ENCODE measurements around the gene NFASC.

NFASC gene

GRCh38 chr1:205061227-205061626 lies 190.6 kb downstream of the NFASC start:
- 78 to 81% methylated on average over 14 of the region's 14 CpGs for WGBS, 2 experiments
- Histone ChIP-seq H3K27ac (ENCODE audit: insufficient read depth, low read depth, low read length, poor library complexity, severe bottlenecking) (no peak overlapping the region), H3K36me3 (ENCODE audit: control insufficient read depth, insufficient read depth, low read length) (peaks cover 8% of the 10 kb centered on the region), H3K4me1 (ENCODE audit: control insufficient read depth, insufficient read depth, low read length) (peaks cover 9% of the 10 kb centered on the region), H3K9me3 (ENCODE audit: control insufficient read depth, low read length) (no peaks in the 10 kb centered on the region), H3K27me3 (ENCODE audit: control insufficient read depth, insufficient read depth, low read length, poor library complexity, severe bottlenecking) (no peaks in the 10 kb centered on the region), H3K4me3 (ENCODE audit: insufficient read depth, low read depth, low read length) (no peak overlapping the region)

- Histone ChIP-seq H3K27ac (ENCODE audit: insufficient read depth, low read depth, low read length, poor library complexity, severe bottlenecking) (no peak overlapping the region), H3K9me3 (ENCODE audit: control insufficient read depth, low read length) (no peaks in the 10 kb centered on the region), H3K27me3 (ENCODE audit: control insufficient read depth, insufficient read depth, low read length, poor library complexity, severe bottlenecking) (no peaks in the 10 kb centered on the region), H3K4me3 (ENCODE audit: insufficient read depth, low read depth, low read length) (no peak overlapping the region), H3K36me3 (ENCODE audit: control insufficient read depth, insufficient read depth, low read length) (peaks cover 8% of the 10 kb centered on the region), H3K4me1 (ENCODE audit: control insufficient read depth, insufficient read depth, low read length) (peaks cover 9% of the 10 kb centered on the region)
- WGBS, 2 experiments = 45 to 48% methylated on average over 13 of the region's 13 CpGs
Measured at GRCh38 chr1:205061665-205062069, 191.0 kb downstream of the NFASC start.

- Histone ChIP-seq H3K4me1 (ENCODE audit: control insufficient read depth, insufficient read depth, low read length) (peaks cover 9% of the 10 kb centered on the region), H3K4me3 (ENCODE audit: insufficient read depth, low read depth, low read length) (no peak overlapping the region), H3K9me3 (ENCODE audit: control insufficient read depth, low read length) (no peaks in the 10 kb centered on the region), H3K36me3 (ENCODE audit: control insufficient read depth, insufficient read depth, low read length) (peaks cover 8% of the 10 kb centered on the region), H3K27ac (ENCODE audit: insufficient read depth, low read depth, low read length, poor library complexity, severe bottlenecking) (no peak overlapping the region), H3K27me3 (ENCODE audit: control insufficient read depth, insufficient read depth, low read length, poor library complexity, severe bottlenecking) (no peaks in the 10 kb centered on the region)
- 94 to 95% methylated on average over 8 of the region's 8 CpGs for WGBS, 2 experiments
Measured at GRCh38 chr1:205062319-205062718, 191.7 kb downstream of the NFASC start.

- Histone ChIP-seq H3K36me3 (ENCODE audit: control insufficient read depth, insufficient read depth, low read length) (peaks cover 8% of the 10 kb centered on the region), H3K4me1 (ENCODE audit: control insufficient read depth, insufficient read depth, low read length) (peaks cover 9% of the 10 kb centered on the region), H3K27me3 (ENCODE audit: control insufficient read depth, insufficient read depth, low read length, poor library complexity, severe bottlenecking) (no peaks in the 10 kb centered on the region), H3K4me3 (ENCODE audit: insufficient read depth, low read depth, low read length) (no peak overlapping the region), H3K27ac (ENCODE audit: insufficient read depth, low read depth, low read length, poor library complexity, severe bottlenecking) (no peak overlapping the region), H3K9me3 (ENCODE audit: control insufficient read depth, low read length) (no peaks in the 10 kb centered on the region)
- WGBS, 2 experiments = 95 to 96% methylated on average over 2 to 3 of the region's 3 CpGs
Measured at GRCh38 chr1:205062895-205063294, 192.2 kb downstream of the NFASC start.

GRCh38 chr1:205064301-205064700 lies 193.6 kb downstream of the NFASC start:
- peaks cover 9% of the 10 kb centered on the region for H3K4me1 ChIP-seq (ENCODE audit: control insufficient read depth, insufficient read depth, low read length)
- no peaks in the 10 kb centered on the region for H3K27me3 ChIP-seq (ENCODE audit: control insufficient read depth, insufficient read depth, low read length, poor library complexity, severe bottlenecking)
- H3K4me3 ChIP-seq (ENCODE audit: insufficient read depth, low read depth, low read length) = no peak overlapping the region
- no peaks in the 10 kb centered on the region for H3K9me3 ChIP-seq (ENCODE audit: control insufficient read depth, low read length)
- H3K27ac ChIP-seq (ENCODE audit: insufficient read depth, low read depth, low read length, poor library complexity, severe bottlenecking) = no peak overlapping the region
- WGBS, 2 experiments = 91 to 94% methylated on average over 11 of the region's 11 CpGs
- H3K36me3 ChIP-seq (ENCODE audit: control insufficient read depth, insufficient read depth, low read length) = peaks cover 8% of the 10 kb centered on the region

GRCh38 chr1:205064741-205065316 lies 194.2 kb downstream of the NFASC start:
- H3K4me1 ChIP-seq (ENCODE audit: control insufficient read depth, insufficient read depth, low read length) = peaks cover 9% of the 10 kb centered on the region
- H3K9me3 ChIP-seq (ENCODE audit: control insufficient read depth, low read length) = no peaks in the 10 kb centered on the region
- 91% methylated on average over 9 of the region's 9 CpGs for WGBS, 2 experiments
- H3K4me3 ChIP-seq (ENCODE audit: insufficient read depth, low read depth, low read length) = no peak overlapping the region
- H3K27ac ChIP-seq (ENCODE audit: insufficient read depth, low read depth, low read length, poor library complexity, severe bottlenecking) = no peak overlapping the region
- H3K36me3 ChIP-seq (ENCODE audit: control insufficient read depth, insufficient read depth, low read length) = peaks cover 8% of the 10 kb centered on the region
- no peaks in the 10 kb centered on the region for H3K27me3 ChIP-seq (ENCODE audit: control insufficient read depth, insufficient read depth, low read length, poor library complexity, severe bottlenecking)

GRCh38 chr1:205065666-205066065 lies 195.0 kb downstream of the NFASC start:
- peaks cover 9% of the 10 kb centered on the region for H3K4me1 ChIP-seq (ENCODE audit: control insufficient read depth, insufficient read depth, low read length)
- H3K36me3 ChIP-seq (ENCODE audit: control insufficient read depth, insufficient read depth, low read length) = peaks cover 8% of the 10 kb centered on the region
- no peaks in the 10 kb centered on the region for H3K9me3 ChIP-seq (ENCODE audit: control insufficient read depth, low read length)
- no peaks in the 10 kb centered on the region for H3K27me3 ChIP-seq (ENCODE audit: control insufficient read depth, insufficient read depth, low read length, poor library complexity, severe bottlenecking)
- H3K4me3 ChIP-seq (ENCODE audit: insufficient read depth, low read depth, low read length) = no peak overlapping the region
- 92 to 93% methylated on average over 14 of the region's 14 CpGs for WGBS, 2 experiments
- H3K27ac ChIP-seq (ENCODE audit: insufficient read depth, low read depth, low read length, poor library complexity, severe bottlenecking) = no peak overlapping the region

- H3K27ac ChIP-seq (ENCODE audit: insufficient read depth, low read depth, low read length, poor library complexity, severe bottlenecking) = no peak overlapping the region
- no peak overlapping the region for H3K4me3 ChIP-seq (ENCODE audit: insufficient read depth, low read depth, low read length)
- peaks cover 7% of the 10 kb centered on the region for H3K4me1 ChIP-seq (ENCODE audit: control insufficient read depth, insufficient read depth, low read length)
- H3K9me3 ChIP-seq (ENCODE audit: control insufficient read depth, low read length) = no peaks in the 10 kb centered on the region
- 89 to 91% methylated on average over 13 of the region's 13 CpGs for WGBS, 2 experiments
- peaks cover 8% of the 10 kb centered on the region for H3K36me3 ChIP-seq (ENCODE audit: control insufficient read depth, insufficient read depth, low read length)
- H3K27me3 ChIP-seq (ENCODE audit: control insufficient read depth, insufficient read depth, low read length, poor library complexity, severe bottlenecking) = no peaks in the 10 kb centered on the region
Measured at GRCh38 chr1:205066141-205066818, 195.6 kb downstream of the NFASC start.

- 91 to 95% methylated on average over 6 of the region's 6 CpGs for WGBS, 2 experiments
- no peaks in the 10 kb centered on the region for H3K4me1 ChIP-seq (ENCODE audit: control insufficient read depth, insufficient read depth, low read length)
- no peaks in the 10 kb centered on the region for H3K27me3 ChIP-seq (ENCODE audit: control insufficient read depth, insufficient read depth, low read length, poor library complexity, severe bottlenecking)
- H3K4me3 ChIP-seq (ENCODE audit: insufficient read depth, low read depth, low read length) = no peak overlapping the region
- no peak overlapping the region for H3K27ac ChIP-seq (ENCODE audit: insufficient read depth, low read depth, low read length, poor library complexity, severe bottlenecking)
- H3K9me3 ChIP-seq (ENCODE audit: control insufficient read depth, low read length) = no peaks in the 10 kb centered on the region
- peaks cover 8% of the 10 kb centered on the region for H3K36me3 ChIP-seq (ENCODE audit: control insufficient read depth, insufficient read depth, low read length)
Measured at GRCh38 chr1:205067031-205067430, 196.4 kb downstream of the NFASC start.

GRCh38 chr1:205068001-205068400 lies 197.3 kb downstream of the NFASC start:
- H3K4me1 ChIP-seq (ENCODE audit: control insufficient read depth, insufficient read depth, low read length) = no peaks in the 10 kb centered on the region
- WGBS, 2 experiments = 91 to 95% methylated on average over 4 of the region's 4 CpGs
- no peaks in the 10 kb centered on the region for H3K9me3 ChIP-seq (ENCODE audit: control insufficient read depth, low read length)
- H3K27ac ChIP-seq (ENCODE audit: insufficient read depth, low read depth, low read length, poor library complexity, severe bottlenecking) = no peak overlapping the region
- no peak overlapping the region for H3K4me3 ChIP-seq (ENCODE audit: insufficient read depth, low read depth, low read length)
- no peaks in the 10 kb centered on the region for H3K27me3 ChIP-seq (ENCODE audit: control insufficient read depth, insufficient read depth, low read length, poor library complexity, severe bottlenecking)
- peaks cover 8% of the 10 kb centered on the region for H3K36me3 ChIP-seq (ENCODE audit: control insufficient read depth, insufficient read depth, low read length)
